Nephron progenitor cell (in vitro differentiated cells): ENCODE data around the gene KCNH1.

Experiments used
- DNase-seq: peaks from one replicate; pipeline ENCODE4 v3.0.0; 2021
- H3K27ac Mint-ChIP-seq: 2 replicates; pipeline ENCODE4 v1.8.0; 2021; ENCODE audit warnings: mild to moderate bottlenecking, moderate library complexity, mixed read lengths
- H3K27me3 Mint-ChIP-seq: 2 replicates; pipeline ENCODE4 v1.8.0; 2021; ENCODE audit warnings: mild to moderate bottlenecking, low read depth, mixed read lengths; ENCODE audit not compliant: poor library complexity
- H3K36me3 Mint-ChIP-seq: 2 replicates; pipeline ENCODE4 v1.8.0; 2021; ENCODE audit warnings: low read depth, mixed read lengths
- H3K4me1 Mint-ChIP-seq: 2 replicates; pipeline ENCODE4 v1.8.0; 2021; ENCODE audit warnings: mixed read lengths
- H3K4me3 Mint-ChIP-seq: 2 replicates; pipeline ENCODE4 v1.8.0; 2021; ENCODE audit warnings: mild to moderate bottlenecking, moderate library complexity, mixed read lengths
- H3K9me3 Mint-ChIP-seq: 2 replicates; pipeline ENCODE4 v1.8.0; 2021; ENCODE audit warnings: mild to moderate bottlenecking, moderate library complexity, mixed read lengths
- TF ChIP-seq, protein P1 (sequence below): fragments of 200-600 bp; sonication (generic); IDR thresholded peaks from 2 replicates; pipeline ENCODE4 v1.5.0; 2021; ENCODE audit warnings: antibody characterized with exemption

KCNH1 gene

DNA sequence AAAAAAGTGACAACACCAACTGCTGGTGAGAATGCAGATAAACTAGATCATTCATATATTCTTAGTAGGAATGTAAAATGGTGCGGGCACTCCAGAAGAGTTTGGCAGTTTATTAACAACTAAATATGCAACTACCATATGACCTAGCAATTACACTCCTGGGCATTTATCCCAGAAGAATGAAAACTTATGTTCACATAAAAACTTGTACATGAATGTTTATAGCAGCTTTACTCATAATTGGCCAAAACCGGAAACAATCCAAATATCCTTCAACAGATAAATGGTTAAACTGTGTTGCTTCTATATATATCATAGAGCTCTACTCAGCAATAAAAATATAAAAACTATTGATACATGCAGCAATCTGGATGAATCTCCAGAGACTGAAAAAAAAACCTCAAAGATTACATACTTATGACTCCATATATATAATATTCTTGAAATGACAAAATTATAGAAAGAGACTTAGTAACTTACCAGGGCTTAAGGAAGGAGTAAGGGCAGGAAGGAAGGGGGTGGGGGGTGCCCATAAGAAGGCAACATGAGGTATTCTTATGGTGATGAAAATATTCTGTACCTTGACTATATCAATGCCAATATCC is 99.9 kb downstream of the KCNH1 start:
- Mint-ChIP-seq H3K4me3 (no peak overlapping the region), H3K27me3 (peaks cover 6% of the 10 kb centered on the region), H3K27ac (no peak overlapping the region), H3K36me3 (no peaks in the 10 kb centered on the region), H3K4me1 (no peaks in the 10 kb centered on the region), H3K9me3 (peaks cover 13% of the 10 kb centered on the region)
- TF ChIP-seq, protein P1, sequence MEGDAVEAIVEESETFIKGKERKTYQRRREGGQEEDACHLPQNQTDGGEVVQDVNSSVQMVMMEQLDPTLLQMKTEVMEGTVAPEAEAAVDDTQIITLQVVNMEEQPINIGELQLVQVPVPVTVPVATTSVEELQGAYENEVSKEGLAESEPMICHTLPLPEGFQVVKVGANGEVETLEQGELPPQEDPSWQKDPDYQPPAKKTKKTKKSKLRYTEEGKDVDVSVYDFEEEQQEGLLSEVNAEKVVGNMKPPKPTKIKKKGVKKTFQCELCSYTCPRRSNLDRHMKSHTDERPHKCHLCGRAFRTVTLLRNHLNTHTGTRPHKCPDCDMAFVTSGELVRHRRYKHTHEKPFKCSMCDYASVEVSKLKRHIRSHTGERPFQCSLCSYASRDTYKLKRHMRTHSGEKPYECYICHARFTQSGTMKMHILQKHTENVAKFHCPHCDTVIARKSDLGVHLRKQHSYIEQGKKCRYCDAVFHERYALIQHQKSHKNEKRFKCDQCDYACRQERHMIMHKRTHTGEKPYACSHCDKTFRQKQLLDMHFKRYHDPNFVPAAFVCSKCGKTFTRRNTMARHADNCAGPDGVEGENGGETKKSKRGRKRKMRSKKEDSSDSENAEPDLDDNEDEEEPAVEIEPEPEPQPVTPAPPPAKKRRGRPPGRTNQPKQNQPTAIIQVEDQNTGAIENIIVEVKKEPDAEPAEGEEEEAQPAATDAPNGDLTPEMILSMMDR, result no peak
- no peak for DNase-seq

DNA sequence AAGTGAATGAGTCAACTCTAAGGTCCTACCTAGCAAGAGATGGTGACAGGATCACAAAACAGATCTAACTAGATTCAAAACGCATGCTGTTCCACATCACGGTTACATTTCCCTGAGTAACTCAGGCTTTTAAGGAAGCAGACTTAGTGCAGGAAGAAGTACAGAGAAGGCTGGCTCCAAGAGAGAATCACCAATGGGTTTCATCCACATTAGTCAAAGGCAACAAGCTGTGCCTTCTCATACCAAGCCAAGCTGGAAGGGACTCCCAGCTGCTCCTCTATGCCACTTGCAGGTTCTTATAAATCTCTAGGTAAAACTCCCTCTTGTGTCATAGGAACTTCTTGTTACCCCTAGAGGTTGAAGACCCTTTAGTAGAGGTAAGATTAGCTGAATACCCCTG is 109.0 kb downstream of the KCNH1 start:
- DNase-seq, result no peak
- H3K27ac Mint-ChIP-seq, result no peak overlapping the region
- H3K4me1 Mint-ChIP-seq, result no peaks in the 10 kb centered on the region
- TF ChIP-seq, protein P1, result no peak
- H3K4me3 Mint-ChIP-seq, result no peak overlapping the region
- H3K36me3 Mint-ChIP-seq, result no peaks in the 10 kb centered on the region
- H3K9me3 Mint-ChIP-seq, result peaks cover 10% of the 10 kb centered on the region
- peaks cover 6% of the 10 kb centered on the region for H3K27me3 Mint-ChIP-seq

DNA sequence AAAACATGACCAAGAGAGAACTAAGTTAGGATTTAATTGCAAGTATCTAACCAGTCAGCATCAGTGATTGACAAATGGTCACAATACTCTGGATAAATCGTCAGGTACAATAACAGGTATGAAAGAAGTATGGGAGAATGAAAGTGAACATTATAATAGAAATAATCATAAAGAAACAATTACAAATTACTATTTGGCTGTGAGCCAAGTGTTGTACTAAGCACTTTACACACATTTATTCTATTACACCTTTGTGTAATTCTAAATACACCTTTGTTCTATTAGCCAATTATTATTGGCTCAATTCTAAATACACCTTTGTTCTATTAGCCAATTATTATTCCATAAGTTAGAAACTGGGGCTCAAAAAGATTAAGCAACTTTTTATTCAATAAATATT is 114.7 kb downstream of the KCNH1 start:
- Mint-ChIP-seq H3K4me1 (no peaks in the 10 kb centered on the region), H3K27me3 (peaks cover 31% of the 10 kb centered on the region), H3K36me3 (no peaks in the 10 kb centered on the region), H3K27ac (no peak overlapping the region), H3K4me3 (no peak overlapping the region), H3K9me3 (peaks cover 7% of the 10 kb centered on the region)
- TF ChIP-seq, protein P1, result no peak
- DNase-seq, result no peak

DNA sequence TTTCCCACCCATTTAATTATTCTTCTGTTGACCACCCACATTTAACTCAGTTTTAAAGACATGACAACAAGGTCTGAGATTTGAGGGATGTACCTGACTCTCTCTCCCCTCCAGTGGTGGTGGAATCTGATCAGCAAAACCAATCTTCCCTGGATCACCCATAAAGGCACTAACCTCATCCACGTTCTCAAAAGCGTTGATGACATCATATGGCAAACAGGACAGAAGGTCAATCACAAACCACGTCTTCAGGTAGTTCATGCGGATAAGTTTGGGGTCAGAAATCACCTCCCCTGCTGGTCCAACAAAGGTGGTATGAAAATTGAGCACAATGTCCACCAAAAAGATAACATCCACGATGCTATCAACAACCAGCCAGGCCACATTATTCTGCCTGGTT is 115.3 kb downstream of the KCNH1 start:
- Mint-ChIP-seq H3K27me3 (peaks cover 32% of the 10 kb centered on the region), H3K9me3 (peaks cover 7% of the 10 kb centered on the region), H3K36me3 (no peaks in the 10 kb centered on the region), H3K4me1 (no peaks in the 10 kb centered on the region), H3K27ac (no peak overlapping the region), H3K4me3 (no peak overlapping the region)
- DNase-seq, result no peak
- TF ChIP-seq, protein P1, result no peak

DNA sequence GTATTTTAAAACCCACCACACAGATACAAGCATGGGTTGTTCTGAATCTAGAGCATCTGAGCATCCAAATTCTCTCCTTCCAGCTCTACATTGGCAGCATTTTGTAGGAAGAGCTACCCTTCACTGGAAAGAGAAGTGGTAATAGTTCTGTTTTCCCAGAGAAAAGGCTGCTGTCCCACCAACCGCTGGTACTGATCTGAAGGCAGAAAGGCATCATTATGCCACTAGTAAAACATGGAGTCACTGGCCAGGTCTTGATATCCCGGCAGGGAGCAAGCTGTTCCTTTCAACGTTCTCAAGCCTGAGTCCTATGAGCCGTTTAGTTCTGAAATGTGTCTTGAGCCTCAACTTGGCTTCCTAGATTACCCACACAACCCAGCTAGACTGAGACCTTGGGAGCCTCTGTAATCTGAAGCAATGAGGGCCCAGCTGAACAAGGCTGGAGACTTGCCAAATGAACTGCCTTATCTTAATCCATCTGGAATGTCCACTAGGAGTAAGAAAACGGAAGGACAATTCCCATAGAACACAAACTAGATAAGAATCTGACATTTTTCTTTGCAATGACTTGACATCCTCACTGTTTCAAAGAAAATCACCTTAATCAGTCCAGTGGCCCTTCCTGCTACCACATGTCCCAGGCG is 116.8 kb downstream of the KCNH1 start:
- no peaks in the 10 kb centered on the region for H3K36me3 Mint-ChIP-seq
- TF ChIP-seq, protein P1, result no peak
- peaks cover 4% of the 10 kb centered on the region for H3K9me3 Mint-ChIP-seq
- no peak overlapping the region for H3K27ac Mint-ChIP-seq
- H3K4me1 Mint-ChIP-seq, result no peaks in the 10 kb centered on the region
- peaks cover 32% of the 10 kb centered on the region for H3K27me3 Mint-ChIP-seq
- DNase-seq, result no peak
- H3K4me3 Mint-ChIP-seq, result no peak overlapping the region

DNA sequence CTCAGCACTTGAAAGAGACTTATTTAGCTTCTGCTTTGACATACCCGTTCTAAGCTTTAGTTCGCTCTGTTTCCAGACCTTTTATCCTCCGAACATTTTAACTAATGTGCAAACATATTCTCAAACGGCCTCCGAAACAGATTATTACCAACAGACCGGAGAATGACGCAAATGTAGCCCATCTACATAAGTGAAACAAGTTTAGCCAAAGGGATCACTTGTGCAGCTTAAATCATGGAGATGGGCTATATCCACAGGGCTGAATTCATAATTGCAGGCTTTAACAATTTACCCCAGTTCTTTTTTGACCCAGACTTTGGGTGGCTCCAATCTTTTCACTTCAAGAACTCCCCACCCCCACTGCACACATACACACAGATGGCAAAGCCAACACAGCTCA is 119.7 kb downstream of the KCNH1 start:
- Mint-ChIP-seq H3K4me1 (no peaks in the 10 kb centered on the region), H3K4me3 (no peak overlapping the region), H3K27me3 (peaks cover 32% of the 10 kb centered on the region), H3K27ac (no peak overlapping the region), H3K9me3 (no peaks in the 10 kb centered on the region), H3K36me3 (no peaks in the 10 kb centered on the region)
- DNase-seq, result no peak
- TF ChIP-seq, protein P1, result no peak
